Panc1 (cell line): ENCODE results near the gene OGG1.

Source experiments
- POLR2AphosphoS5 ChIP-seq: IDR thresholded peaks from 2 replicates; pipeline ENCODE4 v1.6.1; 2012; ENCODE audit warnings: mild to moderate bottlenecking, low read depth, low read length, moderate library complexity
- TF ChIP-seq, protein P1 (sequence below): fragments of 450-650 bp; IDR thresholded peaks from 2 replicates; pipeline ENCODE4 v1.5.1; 2017; ENCODE audit warnings: mild to moderate bottlenecking

DNA sequence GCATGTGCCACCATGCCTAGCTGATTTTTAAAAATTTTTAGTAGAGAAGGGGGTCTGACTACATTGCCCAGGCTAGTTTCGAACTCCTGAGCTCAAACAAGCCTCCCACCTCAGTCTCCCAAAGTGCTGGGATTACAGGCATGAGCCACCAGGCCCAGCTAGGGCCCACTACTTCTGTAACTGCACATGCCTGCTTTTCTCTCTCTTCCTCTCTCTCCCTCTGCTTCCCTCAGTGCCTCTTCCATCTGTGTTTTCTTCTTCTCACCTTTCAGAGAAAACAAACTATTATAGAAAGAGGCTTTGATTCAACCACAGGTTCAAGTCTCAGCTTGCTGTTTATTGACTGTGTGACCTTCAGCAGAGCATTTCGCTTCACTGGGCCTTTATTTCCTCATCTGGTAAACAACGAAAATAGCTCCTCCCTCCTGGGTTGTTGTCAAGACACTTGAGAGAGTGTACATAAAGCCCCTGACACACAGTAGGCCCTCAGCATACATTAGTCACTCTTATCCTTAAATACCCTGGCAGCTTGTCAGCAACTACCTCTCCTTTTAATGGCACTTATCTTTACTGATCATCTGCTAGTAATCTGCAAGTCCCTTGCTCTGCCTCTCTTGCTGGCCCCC, 32.3 kb downstream of the OGG1 start:
- TF ChIP-seq, protein P1, sequence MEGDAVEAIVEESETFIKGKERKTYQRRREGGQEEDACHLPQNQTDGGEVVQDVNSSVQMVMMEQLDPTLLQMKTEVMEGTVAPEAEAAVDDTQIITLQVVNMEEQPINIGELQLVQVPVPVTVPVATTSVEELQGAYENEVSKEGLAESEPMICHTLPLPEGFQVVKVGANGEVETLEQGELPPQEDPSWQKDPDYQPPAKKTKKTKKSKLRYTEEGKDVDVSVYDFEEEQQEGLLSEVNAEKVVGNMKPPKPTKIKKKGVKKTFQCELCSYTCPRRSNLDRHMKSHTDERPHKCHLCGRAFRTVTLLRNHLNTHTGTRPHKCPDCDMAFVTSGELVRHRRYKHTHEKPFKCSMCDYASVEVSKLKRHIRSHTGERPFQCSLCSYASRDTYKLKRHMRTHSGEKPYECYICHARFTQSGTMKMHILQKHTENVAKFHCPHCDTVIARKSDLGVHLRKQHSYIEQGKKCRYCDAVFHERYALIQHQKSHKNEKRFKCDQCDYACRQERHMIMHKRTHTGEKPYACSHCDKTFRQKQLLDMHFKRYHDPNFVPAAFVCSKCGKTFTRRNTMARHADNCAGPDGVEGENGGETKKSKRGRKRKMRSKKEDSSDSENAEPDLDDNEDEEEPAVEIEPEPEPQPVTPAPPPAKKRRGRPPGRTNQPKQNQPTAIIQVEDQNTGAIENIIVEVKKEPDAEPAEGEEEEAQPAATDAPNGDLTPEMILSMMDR, result no peak
- no peak for TF ChIP-seq POLR2AphosphoS5
